GM23338 (cell line): ENCODE results near the gene ALG9. TPM values are rescaled to one million over a fixed set of nuclear protein-coding genes. Genes with fewer than 3 reads are reported as not detected.

Experiments used
- ATAC-seq: fragments of 200-7000 bp; cut with Tn5 transposase; 3 replicates; pipeline ENCODE4 v1.9.1; 2020
- DNase-seq: peaks from one replicate; pipeline ENCODE4 v3.0.0-alpha.2; 2015; ENCODE audit warnings: low spot score
- H2AFZ ChIP-seq: fragments of 200-600 bp; sonication (generic); 2 replicates; pipeline ENCODE4 v1.8.0; 2016; ENCODE audit warnings: antibody characterized with exemption, mild to moderate bottlenecking, moderate library complexity
- H3F3A ChIP-seq: fragments of 200-600 bp; sonication (generic); replicated peaks from 2 replicates; pipeline ENCODE4 v1.8.0; 2017; ENCODE audit warnings: antibody characterized with exemption, mixed run types, low read depth
- H3K27ac ChIP-seq: fragments of 200-600 bp; sonication (generic); 2 replicates; pipeline ENCODE4 v1.6.1; 2016; ENCODE audit warnings: low read depth
- H3K27me3 ChIP-seq: fragments of 200-600 bp; sonication (generic); 2 replicates; pipeline ENCODE4 v1.8.0; 2016; ENCODE audit warnings: mild to moderate bottlenecking, mixed run types, moderate library complexity; ENCODE audit not compliant: insufficient read depth
- H3K36me3 ChIP-seq: fragments of 200-600 bp; sonication (generic); 2 replicates; pipeline ENCODE4 v1.8.0; 2016; ENCODE audit warnings: mild to moderate bottlenecking; ENCODE audit not compliant: insufficient read depth
- H3K4me1 ChIP-seq: fragments of 200-600 bp; sonication (generic); 2 replicates; pipeline ENCODE4 v1.8.0; 2016; ENCODE audit warnings: mild to moderate bottlenecking, moderate library complexity; ENCODE audit not compliant: insufficient read depth
- H3K4me2 ChIP-seq: fragments of 200-600 bp; sonication (generic); 2 replicates; pipeline ENCODE4 v1.7.1; 2017; ENCODE audit warnings: mixed run types
- H3K4me3 ChIP-seq: fragments of 200-600 bp; sonication (generic); 2 replicates; pipeline ENCODE4 v1.6.1; 2016; ENCODE audit warnings: mixed run types
- H3K79me2 ChIP-seq: fragments of 200-600 bp; sonication (generic); replicated peaks from 2 replicates; pipeline ENCODE4 v1.8.0; 2017; ENCODE audit warnings: mild to moderate bottlenecking; ENCODE audit not compliant: insufficient read depth
- H3K9me2 ChIP-seq: fragments of 200-600 bp; sonication (generic); 2 replicates; pipeline ENCODE4 v1.8.0; 2017; ENCODE audit not compliant: insufficient read depth
- H4K20me1 ChIP-seq: fragments of 200-600 bp; sonication (generic); replicated peaks from 2 replicates; pipeline ENCODE4 v1.8.0; 2017; ENCODE audit warnings: mild to moderate bottlenecking; ENCODE audit not compliant: insufficient read depth
- H3K27ac Mint-ChIP-seq: 2 replicates; pipeline ENCODE4 v1.8.0; 2020; ENCODE audit warnings: inconsistent platforms, mild to moderate bottlenecking, moderate library complexity, mixed read lengths
- H3K27me3 Mint-ChIP-seq: 3 replicates; pipeline ENCODE4 v1.8.0; 2022; ENCODE audit warnings: low read depth, mild to moderate bottlenecking, moderate library complexity, mixed read lengths, inconsistent platforms; ENCODE audit not compliant: insufficient read depth, poor library complexity
- H3K36me3 Mint-ChIP-seq: 3 replicates; pipeline ENCODE4 v1.8.0; 2021; ENCODE audit warnings: low read depth, mild to moderate bottlenecking, inconsistent platforms, moderate library complexity, mixed read lengths
- H3K4me1 Mint-ChIP-seq: 3 replicates; pipeline ENCODE4 v1.8.0; 2020; ENCODE audit warnings: mild to moderate bottlenecking, inconsistent platforms, mixed read lengths
- H3K4me3 Mint-ChIP-seq: 3 replicates; pipeline ENCODE4 v1.8.0; 2021; ENCODE audit warnings: moderate library complexity, mild to moderate bottlenecking, inconsistent platforms, mixed read lengths
- H3K9me3 Mint-ChIP-seq: 3 replicates; pipeline ENCODE4 v1.8.0; 2020; ENCODE audit warnings: moderate library complexity, mild to moderate bottlenecking, inconsistent platforms, mixed read lengths
- CREB1 ChIP-seq: fragments of 250-450 bp; sonication (Bioruptor Pico); IDR thresholded peaks from 2 replicates; pipeline ENCODE4 v1.5.0; 2020; ENCODE audit warnings: low read depth, mild to moderate bottlenecking, moderate library complexity
- CTCF ChIP-seq, 2 experiments: fragments of 200-600 bp in 1 of 2; sonication (generic) in 1 of 2; conservative IDR thresholded peaks; 2 replicates each; pipeline versions ENCODE4 v1.5.1 to v1.6.1; 2016 to 2017; ENCODE audit warnings: antibody characterized with exemption in 2 of 2, low read depth in 2 of 2, mild to moderate bottlenecking in 2 of 2, moderate library complexity in 1 of 2
- ETS1 ChIP-seq: IDR thresholded peaks from 2 replicates; pipeline ENCODE4 v1.6.1; 2016; ENCODE audit warnings: antibody characterized with exemption
- EZH2 ChIP-seq: fragments of 200-600 bp; sonication (generic); IDR thresholded peaks from one replicate; pipeline ENCODE4 v1.8.0; 2017; ENCODE audit warnings: antibody characterized with exemption, mild to moderate bottlenecking, low read depth; ENCODE audit not compliant: unreplicated experiment
- EZH2phosphoT487 ChIP-seq: fragments of 200-600 bp; sonication (generic); IDR thresholded peaks from one replicate; pipeline ENCODE4 v1.8.1; 2018; ENCODE audit warnings: antibody characterized with exemption; ENCODE audit not compliant: unreplicated experiment
- JUNB ChIP-seq: IDR thresholded peaks from one replicate; pipeline ENCODE4 v1.6.1; 2016; ENCODE audit warnings: antibody characterized with exemption; ENCODE audit not compliant: unreplicated experiment
- NANOG ChIP-seq: IDR thresholded peaks from 2 replicates; pipeline ENCODE4 v1.6.1; 2016; ENCODE audit warnings: antibody characterized with exemption, borderline replicate concordance
- POLR2AphosphoS5 ChIP-seq: IDR thresholded peaks from 2 replicates; pipeline ENCODE4 v1.6.1; 2016; ENCODE audit warnings: antibody characterized with exemption, low read depth
- REST ChIP-seq: IDR thresholded peaks from one replicate; pipeline ENCODE4 v1.6.1; 2018; ENCODE audit warnings: antibody characterized with exemption; ENCODE audit not compliant: unreplicated experiment
- STAT1 ChIP-seq: IDR thresholded peaks from one replicate; pipeline ENCODE4 v1.6.1; 2016; ENCODE audit warnings: antibody characterized with exemption; ENCODE audit not compliant: unreplicated experiment
- ZNF114 ChIP-seq: fragments of 250-450 bp; sonication (Bioruptor Pico); IDR thresholded peaks from 2 replicates; pipeline ENCODE4 v1.5.0; 2020; ENCODE audit warnings: mild to moderate bottlenecking, moderate library complexity
- ZNF331 ChIP-seq: fragments of 250-450 bp; sonication (Bioruptor Pico); IDR thresholded peaks from 2 replicates; pipeline ENCODE4 v1.5.0; 2020; ENCODE audit warnings: low read depth, mild to moderate bottlenecking, moderate library complexity
- ZNF462 ChIP-seq: fragments of 250-450 bp; sonication (Bioruptor Pico); IDR thresholded peaks from 2 replicates; pipeline ENCODE4 v1.5.0; 2020; ENCODE audit warnings: mild to moderate bottlenecking, moderate library complexity
- polyA plus RNA-seq: library from polyadenylated mRNA; unstranded; fragments of >200 nt; fragmentation: Nextera tagmentation; extraction: Ambion mirVana; gene quantifications from 2 replicates; pipeline ENCODE4 v1.2.1, GENCODE V29; 2016
- total RNA-seq: library from RNA; depleted of rRNA; stranded (reverse); fragments of >200 nt; shearing (Covaris generic); gene quantifications from 2 replicates; pipeline ENCODE4 v1.2.3, GENCODE V29; 2014

ALG9 gene
- total and polyA plus RNA-seq, 2 experiments from 2014 or later = 25.4 to 31.1 TPM

GRCh38 chr11:111836721-111837120 is 34.7 kb downstream of the ALG9 start:
- no peaks in the 10 kb centered on the region for H3K36me3 ChIP-seq
- H3K27me3 ChIP-seq = no peaks in the 10 kb centered on the region
- no peak for DNase-seq

More at GRCh38 chr11:111836721-111837120, 34.7 kb downstream of the ALG9 start:
- Histone ChIP-seq H3K79me2 (no peaks in the 10 kb centered on the region), H2AFZ (no peak overlapping the region), H3K4me1 (peaks cover 5% of the 10 kb centered on the region; the same call in 1 of the 2 replicates), H3K4me3 (no peak overlapping the region), H4K20me1 (no peaks in the 10 kb centered on the region), H3K27ac (no peak overlapping the region), H3K4me2 (no peak overlapping the region), H3F3A (no peaks in the 10 kb centered on the region), H3K9me2 (no peaks in the 10 kb centered on the region)
- no peaks in the 10 kb centered on the region for H3K9me3 Mint-ChIP-seq
- H3K4me1 Mint-ChIP-seq = peaks cover 15% of the 10 kb centered on the region; the same call in 2 of the 3 replicates
- H3K36me3 Mint-ChIP-seq = peaks cover 4% of the 10 kb centered on the region; the same call in 1 of the 3 replicates
- H3K4me3 Mint-ChIP-seq = no peak overlapping the region
- no peak for TF ChIP-seq REST
- no peak for TF ChIP-seq EZH2phosphoT487
- no peak for TF ChIP-seq CTCF (conservative IDR thresholded peaks at IDR 0.05; ENCODE audit: low read depth in 2 of 2)
- no peak for TF ChIP-seq JUNB
- no peak for TF ChIP-seq CREB1
- no peak for TF ChIP-seq NANOG
- no peak for TF ChIP-seq ZNF114 (CRISPR knock-in tag)
- TF ChIP-seq ETS1 = no peak
- no peak for TF ChIP-seq EZH2
- no peak for TF ChIP-seq ZNF462 (CRISPR knock-in tag)
- TF ChIP-seq POLR2AphosphoS5 = no peak
- no peak for TF ChIP-seq ZNF331
- no peak for TF ChIP-seq STAT1
- no peaks in the 10 kb centered on the region for H3K27me3 Mint-ChIP-seq
- no peak for ATAC-seq
- no peak overlapping the region for H3K27ac Mint-ChIP-seq
